Bronchial epithelial cell (primary cell): ENCODE data around the gene PI4KA. TPM values are rescaled to one million over a fixed set of nuclear protein-coding genes. Genes with fewer than 3 reads are reported as not detected.
"Not testable (repeated sequence)": the region's sequence is repeated elsewhere in the genome, so short reads cannot be mapped to it uniquely, and the experiment has no call there.

Experiments
- DNase-seq: peaks from one replicate; pipeline ENCODE4 v3.0.0-alpha.2; 2010; ENCODE audit warnings: low read depth
- FAIRE-seq: peaks from 2 replicates; lab custom pipeline; 2011; peaks lifted over from hg19 to GRCh38; lab: Jason Lieb, UNC
- H3K27me3 ChIP-seq: 2 replicates; pipeline ENCODE4 v1.5.1; 2011; ENCODE audit warnings: low read length; ENCODE audit not compliant: control insufficient read depth, insufficient read depth
- H3K36me3 ChIP-seq: 2 replicates; pipeline ENCODE4 v1.5.1; 2011; ENCODE audit warnings: low read length; ENCODE audit not compliant: control insufficient read depth, insufficient read depth
- H3K4me3 ChIP-seq: 2 replicates; pipeline ENCODE4 v1.5.1; 2011; ENCODE audit warnings: mild to moderate bottlenecking, low read depth, low read length, control low read depth
- CTCF ChIP-seq: IDR thresholded peaks from 2 replicates; pipeline ENCODE4 v1.5.1; 2011; ENCODE audit warnings: mild to moderate bottlenecking, moderate library complexity, low read length, control low read depth, inconsistent platforms; ENCODE audit not compliant: insufficient read depth, severe bottlenecking
- total RNA-seq: library from RNA; depleted of rRNA; stranded (reverse); fragments of >200 nt; gene quantifications from 2 replicates; pipeline ENCODE4 v1.2.1, GENCODE V29; 2014

PI4KA gene
- total RNA-seq, 1 donor from 2014 or later: 9.5 TPM

- no peak for TF ChIP-seq CTCF
- no peak for FAIRE-seq
- Histone ChIP-seq H3K36me3 (peaks cover 3% of the 10 kb centered on the region), H3K27me3 (no peaks in the 10 kb centered on the region), H3K4me3 (no peak overlapping the region)
- no peak for DNase-seq
These were observed 137.0 kb downstream of the PI4KA start for GRCh38 chr22:20721409-20722218.

- no peak overlapping the region for H3K4me3 ChIP-seq
These were observed 137.8 kb downstream of the PI4KA start for GRCh38 chr22:20720692-20721408.

GRCh38 chr22:20718727-20719126 is 139.9 kb downstream of the PI4KA start:
- not testable (repeated sequence) for H3K36me3 ChIP-seq, FAIRE-seq, DNase-seq, H3K4me3 ChIP-seq, H3K27me3 ChIP-seq

More at GRCh38 chr22:20720692-20721408, 137.8 kb downstream of the PI4KA start:
- TF ChIP-seq CTCF: no peak
- H3K27me3 ChIP-seq: no peaks in the 10 kb centered on the region
- peaks cover 1% of the 10 kb centered on the region for H3K36me3 ChIP-seq
- FAIRE-seq (no peak), DNase-seq (no peak)

- FAIRE-seq, H3K27me3 ChIP-seq, DNase-seq, H3K4me3 ChIP-seq, H3K36me3 ChIP-seq: not testable (repeated sequence)
These were observed 140.6 kb downstream of the PI4KA start for GRCh38 chr22:20717981-20718380.

GRCh38 chr22:20717213-20717866 is 141.3 kb downstream of the PI4KA start:
- not testable (repeated sequence) for H3K36me3 ChIP-seq, FAIRE-seq, DNase-seq, H3K27me3 ChIP-seq, H3K4me3 ChIP-seq

GRCh38 chr22:20713116-20713515 is 145.5 kb downstream of the PI4KA start:
- not testable (repeated sequence) for H3K27me3 ChIP-seq, H3K4me3 ChIP-seq, DNase-seq, FAIRE-seq, H3K36me3 ChIP-seq

GRCh38 chr22:20709966-20710365 is 148.6 kb downstream of the PI4KA start:
- not testable (repeated sequence) for H3K36me3 ChIP-seq, H3K4me3 ChIP-seq, FAIRE-seq, DNase-seq, H3K27me3 ChIP-seq

GRCh38 chr22:20707549-20708118 is 151.0 kb downstream of the PI4KA start:
- H3K27me3 ChIP-seq, DNase-seq, FAIRE-seq, H3K4me3 ChIP-seq, H3K36me3 ChIP-seq: not testable (repeated sequence)
